ENCODE results near the gene COCH.

GRCh38 chr14:30883508-30884294, 9.3 kb downstream of the COCH start:
- TF ChIP-seq CTCF (IDR thresholded peaks at IDR 0.05) = no peak
- no peak for TF ChIP-seq POLR2A (IDR thresholded peaks at IDR 0.05)
- no peak for TF ChIP-seq POLR2AphosphoS5 (IDR thresholded peaks at IDR 0.05)

Measured in prostate gland (tissue), 2 donors.